Ovary (tissue), 9 donors: ENCODE results near the gene AUH. TPM values are rescaled to one million over a fixed set of nuclear protein-coding genes. Genes with fewer than 3 reads are reported as not detected.

Experiments
- DNase-seq, 5 donors: peaks; one replicate each; pipeline ENCODE4 v3.0.0-alpha.2; 2019 to 2020
- H3K27ac ChIP-seq, 2 donors: fragments of 200-600 bp; one replicate each; pipeline versions ENCODE4 v1.5.1 to v1.8.0; 2019 to 2022
- H3K27me3 ChIP-seq: fragments of 200-600 bp; one replicate; pipeline ENCODE4 v1.8.0; 2022
- H3K36me3 ChIP-seq: fragments of 200-600 bp; sonication (generic); one replicate; pipeline ENCODE4 v1.5.1; 2019
- H3K4me1 ChIP-seq: one replicate; pipeline ENCODE4 v1.8.1; 2013; ENCODE audit warnings: mild to moderate bottlenecking, moderate library complexity; ENCODE audit not compliant: insufficient read depth
- H3K4me3 ChIP-seq: fragments of 200-600 bp; sonication (generic); one replicate; pipeline ENCODE4 v1.5.1; 2017
- H3K9me3 ChIP-seq, 2 donors: fragments of 200-600 bp in 1 of 2; sonication (generic) in 1 of 2; one replicate each; pipeline versions ENCODE4 v1.5.1 to v1.8.1; 2013 to 2019; ENCODE audit warnings: mild to moderate bottlenecking in 1 of 2, moderate library complexity in 1 of 2
- CTCF ChIP-seq, 3 donors: fragments of 450-650 bp in 2 of 3; fragments of 200-600 bp in 1 of 3; IDR thresholded peaks; one replicate each; pipeline versions ENCODE4 v1.5.1 to v1.8.0; 2016 to 2022; ENCODE audit warnings: antibody characterized with exemption in 3 of 3, mild to moderate bottlenecking in 1 of 3
- EP300 ChIP-seq: sonication (generic); formaldehyde crosslinking; IDR thresholded peaks from one replicate; pipeline ENCODE4 v1.6.1; 2017; ENCODE audit warnings: antibody characterized with exemption
- POLR2A ChIP-seq: fragments of 450-650 bp; IDR thresholded peaks from one replicate; pipeline ENCODE4 v1.6.1; 2017; ENCODE audit warnings: antibody characterized with exemption, mild to moderate bottlenecking, moderate library complexity
- WGBS, 3 donors: extraction: QIAGEN DNeasy Blood & Tissue Kit in 1 of 3; methylation state at CpG; one replicate each; pipeline versions ENCODE4 v1.1.5 to v1.1.7; 2013 to 2017; 5-methylcytosine and 5-hydroxymethylcytosine counted together
- intact Hi-C, 4 donors: fragments of 100-400 bp; cut with DNase I; formaldehyde crosslinking; loops; one replicate each; pipeline versions ENCODE4 v1.11.0 to v1.15.1; 2022 to 2023
- polyA plus RNA-seq, 2 donors: library from polyadenylated mRNA; stranded (reverse); fragments of 200-250 nt in 1 of 2; fragments of 350-450 nt in 1 of 2; fragmentation: Illumina TruSeq in 1 of 2; extraction: RNeasy Lipid Tissue Mini Kit (QIAGEN cat#74804) in 1 of 2; gene quantifications; one replicate each; pipeline ENCODE4 v1.2.3, GENCODE V29; 2013 to 2014
- total RNA-seq, 7 donors: library from RNA; depleted of rRNA in 2 of 7; stranded (reverse); fragments of >200 nt in 2 of 7; fragmentation: NEBNext Ultra II Directional in 3 of 7; extraction: Animal tissue kit (Norgen Biotek cat#: 25700) in 3 of 7; gene quantifications; one replicate each; pipeline versions ENCODE4 v1.1.0 to v1.2.4, GENCODE V29; 2016 to 2023
- donor health status: DM: no; HTN: no; CAD: no; lungs with moderate emphysema.
- donor health status: DM: no; HTN: no; CAD: no.
- donor health status: Bipolar disorder and iron deficiency.
- donor health status: DM: yes; HTN: yes; CAD: no.
- donor health status: DM: no; HTN: no; CAD: no.
- donor health status: DM: yes; HTN: yes; CAD: no.

Gene AUH
- total and polyA plus RNA-seq, 9 donors = 12.0 to 48.5 (median 18.6) TPM

GRCh38 chr9:91181541-91181940 lies 180.2 kb downstream of the AUH start:
- no peak overlapping the region for H3K4me3 ChIP-seq
- H3K36me3 ChIP-seq = no peaks in the 10 kb centered on the region
- TF ChIP-seq POLR2A (no peak), EP300 (no peak), CTCF (IDR thresholded peaks at IDR 0.05) (no peak)
- H3K27me3 ChIP-seq = no peaks in the 10 kb centered on the region
- 78 to 80% (median 80%) methylated on average over 8 of the region's 8 CpGs for WGBS, 3 donors
- no peak overlapping the region for H3K27ac ChIP-seq
- H3K4me1 ChIP-seq = no peaks in the 10 kb centered on the region
- DNase-seq = peak in 1 of 5 donors; percentile 1
- intact Hi-C loops = loop anchor here in 1 of 4 donors (10.0 kb wide), 1 partner anchor 137 kb away; no protein-coding TSS in a partner anchor
- H3K9me3 ChIP-seq = no peaks in the 10 kb centered on the region

DNA sequence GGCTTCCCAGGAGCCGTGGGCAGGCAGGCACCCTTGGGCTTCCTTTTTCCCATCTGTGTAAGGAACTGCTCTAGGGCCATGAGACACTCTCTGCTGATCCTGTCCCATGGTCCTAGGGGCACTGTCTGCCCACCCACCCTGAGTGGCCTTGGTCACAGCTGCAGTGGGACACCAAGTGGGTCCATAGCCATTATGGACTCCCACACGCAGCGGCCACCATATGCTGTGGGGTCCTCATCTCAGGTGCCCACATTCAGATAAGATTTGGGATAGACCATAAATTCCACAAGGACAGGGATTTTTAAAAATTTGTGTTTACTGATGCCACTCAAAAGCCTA lies 180.8 kb downstream of the AUH start:
- no peaks in the 10 kb centered on the region for H3K9me3 ChIP-seq
- no peak for DNase-seq
- H3K27me3 ChIP-seq = no peaks in the 10 kb centered on the region
- no peaks in the 10 kb centered on the region for H3K36me3 ChIP-seq
- no peak overlapping the region for H3K4me3 ChIP-seq
- intact Hi-C loops = loop anchor here in 1 of 4 donors (10.0 kb wide), 1 partner anchor 136 kb away; no protein-coding TSS in a partner anchor
- WGBS, 3 donors = 83 to 93% (median 90%) methylated on average over 3 of the region's 3 CpGs
- H3K27ac ChIP-seq = no peak overlapping the region
- no peaks in the 10 kb centered on the region for H3K4me1 ChIP-seq
- TF ChIP-seq EP300 (no peak), POLR2A (no peak), CTCF (IDR thresholded peaks at IDR 0.05) (no peak)

DNA sequence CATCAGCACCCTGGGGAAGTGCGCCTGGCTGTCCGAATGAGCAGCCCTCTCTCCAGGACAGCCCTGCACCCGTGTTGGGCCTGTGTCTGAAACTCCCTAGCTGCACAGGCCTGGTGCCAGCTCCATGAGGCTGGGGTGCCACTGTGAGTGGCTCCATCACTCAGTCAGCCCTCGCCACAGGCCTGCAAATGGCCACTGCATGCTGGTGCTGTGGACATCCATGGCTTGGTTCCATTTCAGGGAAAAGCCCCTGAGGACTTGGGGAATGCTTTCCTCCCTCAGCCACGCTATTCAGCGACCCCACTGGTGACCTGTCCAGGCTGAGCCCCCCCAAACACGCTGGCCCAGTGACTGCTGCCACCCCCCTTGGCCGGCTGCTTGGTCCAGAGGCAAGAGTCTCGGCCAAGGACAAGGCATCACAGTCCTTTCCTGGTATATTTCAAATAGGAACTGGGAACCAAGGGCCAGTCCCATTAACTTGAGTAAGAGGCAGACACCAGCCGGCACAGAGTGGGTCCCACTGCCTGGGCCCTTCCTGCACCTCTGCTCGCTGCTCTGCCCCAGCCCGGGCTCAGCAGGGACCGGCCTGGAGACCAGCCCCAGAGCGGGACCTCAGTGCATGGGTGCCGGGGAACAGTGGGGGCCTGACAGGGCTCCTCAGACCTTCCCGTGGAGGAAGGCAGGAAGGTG lies 181.3 kb downstream of the AUH start:
- TF ChIP-seq EP300 (no peak), CTCF (IDR thresholded peaks at IDR 0.05) (no peak), POLR2A (no peak)
- no peaks in the 10 kb centered on the region for H3K9me3 ChIP-seq
- no peaks in the 10 kb centered on the region for H3K4me1 ChIP-seq
- H3K27me3 ChIP-seq = no peaks in the 10 kb centered on the region
- no peak overlapping the region for H3K27ac ChIP-seq
- no peak overlapping the region for H3K4me3 ChIP-seq
- 93 to 95% (median 95%) methylated on average over 15 to 16 of the region's 16 CpGs for WGBS, 3 donors
- no peaks in the 10 kb centered on the region for H3K36me3 ChIP-seq
- DNase-seq = peak in 1 of 5 donors; percentile 14
- intact Hi-C loops = loop anchor here in 1 of 4 donors (10.0 kb wide), 1 partner anchor 136 kb away; no protein-coding TSS in a partner anchor

GRCh38 chr9:91179237-91180138 lies 182.2 kb downstream of the AUH start:
- intact Hi-C loops = loop anchor here in 1 of 4 donors (10.0 kb wide), 1 partner anchor 135 kb away; no protein-coding TSS in a partner anchor
- H3K27me3 ChIP-seq = no peaks in the 10 kb centered on the region
- DNase-seq = peak in 2 of 5 donors; percentile 8 to 15
- WGBS, 3 donors = 83 to 87% (median 86%) methylated on average over 23 of the region's 23 CpGs
- no peaks in the 10 kb centered on the region for H3K9me3 ChIP-seq
- no peaks in the 10 kb centered on the region for H3K36me3 ChIP-seq
- no peak overlapping the region for H3K27ac ChIP-seq
- TF ChIP-seq POLR2A (no peak), CTCF (IDR thresholded peaks at IDR 0.05) (no peak), EP300 (no peak)
- no peak overlapping the region for H3K4me3 ChIP-seq
- H3K4me1 ChIP-seq = no peaks in the 10 kb centered on the region
